ENCODE measurements around the gene WFS1. TPM values are rescaled to one million over a fixed set of nuclear protein-coding genes. Genes with fewer than 3 reads are reported as not detected.

WFS1 gene
- total RNA-seq, 3 donors from 2014 or later: 32.5 to 58.3 (median 37.1) TPM

DNA sequence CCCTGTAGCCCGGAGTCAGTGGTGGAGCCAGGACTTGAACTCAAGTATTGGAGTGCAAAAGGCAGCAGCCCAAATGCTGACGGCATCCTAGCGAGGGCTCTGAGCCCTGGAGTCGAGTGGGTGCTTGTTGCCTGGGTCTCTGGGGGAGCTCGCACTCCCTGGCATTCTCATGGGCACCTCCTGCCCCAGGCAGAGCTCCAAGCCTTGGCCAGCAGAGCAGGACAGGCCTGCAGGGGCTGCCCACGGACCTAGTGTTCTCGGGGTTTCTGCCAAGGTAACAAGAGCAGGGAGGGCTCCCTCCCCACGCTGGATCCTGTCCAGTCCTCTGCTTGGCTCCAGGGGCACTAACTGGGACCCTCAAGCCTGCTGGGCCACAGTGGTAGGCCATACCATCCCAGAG, 17.6 kb upstream of the WFS1 start:
- Histone ChIP-seq H3K4me3 (no peak overlapping the region), H3K27ac (no peak overlapping the region), H3K27me3 (peaks cover 0 to 14% of the 10 kb centered on the region in 2 donors), H3K4me1 (no peaks in the 10 kb centered on the region), H3K36me3 (no peaks in the 10 kb centered on the region), H3K9me3 (peaks cover 0 to 5% of the 10 kb centered on the region in 2 donors)
- TF ChIP-seq, protein P1, sequence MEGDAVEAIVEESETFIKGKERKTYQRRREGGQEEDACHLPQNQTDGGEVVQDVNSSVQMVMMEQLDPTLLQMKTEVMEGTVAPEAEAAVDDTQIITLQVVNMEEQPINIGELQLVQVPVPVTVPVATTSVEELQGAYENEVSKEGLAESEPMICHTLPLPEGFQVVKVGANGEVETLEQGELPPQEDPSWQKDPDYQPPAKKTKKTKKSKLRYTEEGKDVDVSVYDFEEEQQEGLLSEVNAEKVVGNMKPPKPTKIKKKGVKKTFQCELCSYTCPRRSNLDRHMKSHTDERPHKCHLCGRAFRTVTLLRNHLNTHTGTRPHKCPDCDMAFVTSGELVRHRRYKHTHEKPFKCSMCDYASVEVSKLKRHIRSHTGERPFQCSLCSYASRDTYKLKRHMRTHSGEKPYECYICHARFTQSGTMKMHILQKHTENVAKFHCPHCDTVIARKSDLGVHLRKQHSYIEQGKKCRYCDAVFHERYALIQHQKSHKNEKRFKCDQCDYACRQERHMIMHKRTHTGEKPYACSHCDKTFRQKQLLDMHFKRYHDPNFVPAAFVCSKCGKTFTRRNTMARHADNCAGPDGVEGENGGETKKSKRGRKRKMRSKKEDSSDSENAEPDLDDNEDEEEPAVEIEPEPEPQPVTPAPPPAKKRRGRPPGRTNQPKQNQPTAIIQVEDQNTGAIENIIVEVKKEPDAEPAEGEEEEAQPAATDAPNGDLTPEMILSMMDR (IDR thresholded peaks at IDR 0.05): no peak
- TF ChIP-seq POLR2AphosphoS5 (IDR thresholded peaks at IDR 0.05): no peak
- TF ChIP-seq POLR2A (IDR thresholded peaks at IDR 0.05): no peak
- intact Hi-C loops (cut with DNase I; ENCODE audit: low total_unique reads): loop anchor here (5.0 kb wide), 1 partner anchor 70 kb away; no protein-coding TSS in a partner anchor
- DNase-seq (ENCODE audit: low spot score in 2 of 2): no peak

GRCh38 chr4:6253111-6253510, 16.5 kb upstream of the WFS1 start:
- H3K27ac ChIP-seq: no peak overlapping the region
- TF ChIP-seq POLR2AphosphoS5 (IDR thresholded peaks at IDR 0.05): no peak
- TF ChIP-seq, protein P1 (IDR thresholded peaks at IDR 0.05): no peak
- no peak for TF ChIP-seq POLR2A (IDR thresholded peaks at IDR 0.05)
- H3K4me1 ChIP-seq: no peaks in the 10 kb centered on the region
- H3K36me3 ChIP-seq: no peaks in the 10 kb centered on the region
- peaks cover 0 to 7% of the 10 kb centered on the region in 2 donors for H3K27me3 ChIP-seq
- intact Hi-C loops (cut with DNase I; ENCODE audit: low total_unique reads): loop anchor here (5.0 kb wide), 1 partner anchor 69 kb away; no protein-coding TSS in a partner anchor
- no peak for DNase-seq (ENCODE audit: low spot score in 2 of 2)
- no peak overlapping the region for H3K4me3 ChIP-seq
- peaks cover 0 to 5% of the 10 kb centered on the region in 2 donors for H3K9me3 ChIP-seq

DNA sequence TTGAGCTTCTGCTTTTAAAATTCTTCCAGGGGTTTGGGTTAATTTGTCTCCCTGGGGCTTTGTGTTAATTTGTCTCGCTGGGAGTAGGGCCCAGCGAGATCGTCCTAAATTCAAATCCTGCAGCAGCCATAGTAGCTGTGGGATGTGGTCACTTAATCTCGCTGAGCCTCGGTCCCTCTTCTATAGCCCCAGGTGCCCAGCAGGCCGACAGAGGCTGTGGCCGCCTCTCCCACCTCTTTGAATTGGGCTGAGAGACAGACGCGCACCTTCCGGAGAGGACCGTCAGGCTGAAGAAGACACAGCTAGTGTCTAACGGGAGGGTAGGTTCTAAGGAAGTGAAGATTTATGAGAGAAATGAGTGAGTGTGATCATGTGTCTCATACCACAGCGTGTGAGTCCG, 15.7 kb upstream of the WFS1 start:
- H3K27me3 ChIP-seq: no peaks in the 10 kb centered on the region
- H3K27ac ChIP-seq: no peak overlapping the region
- DNase-seq (ENCODE audit: low spot score in 2 of 2): no peak
- H3K36me3 ChIP-seq: no peaks in the 10 kb centered on the region
- intact Hi-C loops (cut with DNase I; ENCODE audit: low total_unique reads): loop anchor here (5.0 kb wide), 1 partner anchor 68 kb away; no protein-coding TSS in a partner anchor
- H3K4me3 ChIP-seq: no peak overlapping the region
- TF ChIP-seq POLR2A (IDR thresholded peaks at IDR 0.05) (no peak), POLR2AphosphoS5 (IDR thresholded peaks at IDR 0.05) (no peak)
- TF ChIP-seq, protein P1 (IDR thresholded peaks at IDR 0.05): no peak
- peaks cover 0 to 5% of the 10 kb centered on the region in 2 donors for H3K9me3 ChIP-seq
- H3K4me1 ChIP-seq: no peaks in the 10 kb centered on the region

- Histone ChIP-seq H3K27ac (no peak overlapping the region), H3K9me3 (peaks cover 0 to 5% of the 10 kb centered on the region in 2 donors), H3K27me3 (no peaks in the 10 kb centered on the region), H3K36me3 (no peaks in the 10 kb centered on the region), H3K4me3 (no peak overlapping the region), H3K4me1 (no peaks in the 10 kb centered on the region)
- TF ChIP-seq POLR2A (IDR thresholded peaks at IDR 0.05) (no peak), POLR2AphosphoS5 (IDR thresholded peaks at IDR 0.05) (no peak)
- TF ChIP-seq, protein P1 (IDR thresholded peaks at IDR 0.05): no peak
- intact Hi-C loops (cut with DNase I; ENCODE audit: low total_unique reads): no loop called here
- no peak for DNase-seq (ENCODE audit: low spot score in 2 of 2)
Observed at GRCh38 chr4:6256141-6256540, 13.5 kb upstream of the WFS1 start.

DNA sequence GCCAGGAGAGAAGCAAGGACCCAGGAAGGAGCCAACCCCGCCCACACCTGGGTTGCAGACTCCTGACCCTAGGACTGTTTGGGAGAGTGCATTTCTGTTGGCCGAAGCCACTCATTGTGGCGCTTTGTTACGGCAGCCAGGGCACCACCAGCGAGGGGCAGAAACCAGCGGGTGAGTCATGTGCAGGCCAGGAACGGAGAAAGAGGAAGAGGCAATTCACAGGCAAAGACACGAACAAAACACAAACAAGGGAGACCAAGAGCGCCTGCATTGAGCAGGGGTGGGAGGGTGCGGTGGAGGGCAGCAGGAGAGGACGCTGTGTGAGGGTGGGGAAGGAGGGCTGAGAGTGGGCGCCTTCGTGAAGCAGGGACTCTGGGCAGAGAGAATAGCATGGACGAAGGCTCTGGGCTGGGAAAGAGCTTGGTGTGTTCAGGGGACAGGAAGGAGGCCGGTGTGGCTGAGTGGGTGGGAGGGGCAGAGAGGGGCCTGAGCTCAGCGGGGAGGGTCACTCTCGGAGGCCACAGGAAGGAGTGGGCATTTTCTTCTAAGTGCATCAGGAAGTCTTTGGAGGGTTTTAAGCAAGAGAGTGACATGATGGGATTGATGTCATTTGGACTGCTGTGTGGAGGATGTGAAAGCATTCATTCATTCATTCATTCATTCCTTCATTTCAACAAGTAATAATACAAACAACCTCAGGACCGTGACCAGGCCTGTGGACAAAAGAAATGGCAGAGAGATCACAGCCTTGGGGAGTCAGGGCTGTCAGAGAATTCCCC, 12.2 kb upstream of the WFS1 start:
- TF ChIP-seq POLR2AphosphoS5 (IDR thresholded peaks at IDR 0.05): no peak
- TF ChIP-seq, protein P1 (IDR thresholded peaks at IDR 0.05): no peak
- TF ChIP-seq POLR2A (IDR thresholded peaks at IDR 0.05): no peak
- Histone ChIP-seq H3K27me3 (peaks cover 0 to 5% of the 10 kb centered on the region in 2 donors), H3K27ac (no peak overlapping the region), H3K9me3 (peaks cover 0 to 5% of the 10 kb centered on the region in 2 donors), H3K4me3 (no peak overlapping the region), H3K4me1 (no peaks in the 10 kb centered on the region), H3K36me3 (no peaks in the 10 kb centered on the region)
- intact Hi-C loops (cut with DNase I; ENCODE audit: low total_unique reads): no loop called here
- no peak for DNase-seq (ENCODE audit: low spot score in 2 of 2)
